Neural progenitor cell (in vitro differentiated cells): ENCODE measurements around the gene GAREM2.

Experiments
- EZH2 ChIP-seq: fragments of 200-600 bp; sonication (generic); IDR thresholded peaks from 2 replicates; pipeline ENCODE4 v1.6.1; 2017; ENCODE audit warnings: antibody characterized with exemption, mild to moderate bottlenecking, moderate library complexity
- EZH2phosphoT487 ChIP-seq: fragments of 200-600 bp; sonication (generic); IDR thresholded peaks from 2 replicates; pipeline ENCODE4 v1.6.1; 2017; ENCODE audit warnings: antibody characterized with exemption
- TF ChIP-seq, protein P1 (sequence below): fragments of 200-600 bp; sonication (generic); IDR thresholded peaks from 2 replicates; pipeline ENCODE4 v1.5.1; 2017; ENCODE audit warnings: antibody characterized with exemption, mild to moderate bottlenecking

DNA sequence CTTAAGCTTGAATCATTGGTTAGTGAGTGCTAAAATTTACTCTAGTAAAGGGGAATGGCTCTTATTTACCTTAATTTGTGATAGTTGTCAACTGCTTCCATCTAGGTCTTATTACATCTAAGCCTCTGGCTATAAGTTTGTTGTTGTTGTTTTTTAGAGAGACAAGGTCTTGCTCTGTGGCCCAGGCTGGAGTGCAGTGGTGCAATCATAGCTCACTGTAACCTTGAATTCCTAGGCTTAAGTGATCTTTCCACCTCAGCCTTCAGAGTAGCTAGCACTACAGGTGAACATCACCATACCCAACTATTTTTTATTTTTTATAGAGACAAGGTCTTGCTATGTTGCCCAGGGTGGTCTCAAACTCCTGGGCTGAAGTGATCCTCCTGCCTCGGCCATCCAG, 65.0 kb downstream of the GAREM2 start:
- TF ChIP-seq, protein P1, sequence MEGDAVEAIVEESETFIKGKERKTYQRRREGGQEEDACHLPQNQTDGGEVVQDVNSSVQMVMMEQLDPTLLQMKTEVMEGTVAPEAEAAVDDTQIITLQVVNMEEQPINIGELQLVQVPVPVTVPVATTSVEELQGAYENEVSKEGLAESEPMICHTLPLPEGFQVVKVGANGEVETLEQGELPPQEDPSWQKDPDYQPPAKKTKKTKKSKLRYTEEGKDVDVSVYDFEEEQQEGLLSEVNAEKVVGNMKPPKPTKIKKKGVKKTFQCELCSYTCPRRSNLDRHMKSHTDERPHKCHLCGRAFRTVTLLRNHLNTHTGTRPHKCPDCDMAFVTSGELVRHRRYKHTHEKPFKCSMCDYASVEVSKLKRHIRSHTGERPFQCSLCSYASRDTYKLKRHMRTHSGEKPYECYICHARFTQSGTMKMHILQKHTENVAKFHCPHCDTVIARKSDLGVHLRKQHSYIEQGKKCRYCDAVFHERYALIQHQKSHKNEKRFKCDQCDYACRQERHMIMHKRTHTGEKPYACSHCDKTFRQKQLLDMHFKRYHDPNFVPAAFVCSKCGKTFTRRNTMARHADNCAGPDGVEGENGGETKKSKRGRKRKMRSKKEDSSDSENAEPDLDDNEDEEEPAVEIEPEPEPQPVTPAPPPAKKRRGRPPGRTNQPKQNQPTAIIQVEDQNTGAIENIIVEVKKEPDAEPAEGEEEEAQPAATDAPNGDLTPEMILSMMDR = no peak
- TF ChIP-seq EZH2 (no peak), EZH2phosphoT487 (no peak)
